ENCODE data around the gene CFB. TPM values are rescaled to one million over a fixed set of nuclear protein-coding genes. Genes with fewer than 3 reads are reported as not detected.

CFB gene
- total and polyA plus RNA-seq, 2 of the 13 experiments (the other 11 are each of a cell fraction or from before 2014, with no cell fraction given) = 171 to 513 TPM

GRCh38 chr6:31946370-31946885 lies 533 bp downstream of the CFB start (continued):
- peak; percentile 59; the same call in 1 of the 2 replicates for TF ChIP-seq ARHGAP35 (CRISPR knock-in tag; IDR thresholded peaks at IDR 0.05; ENCODE audit: borderline replicate concordance)
- TF ChIP-seq RBFOX2 (IDR thresholded peaks at IDR 0.05; ENCODE audit: low read depth, low read length) = no peak
- peak; percentile 37; the same call in 1 of the 2 replicates for TF ChIP-seq ZNF30 (CRISPR knock-in tag; IDR thresholded peaks at IDR 0.05)
- no peak for TF ChIP-seq ZNF430 (CRISPR knock-in tag; IDR thresholded peaks at IDR 0.05)
- TF ChIP-seq, protein P1, sequence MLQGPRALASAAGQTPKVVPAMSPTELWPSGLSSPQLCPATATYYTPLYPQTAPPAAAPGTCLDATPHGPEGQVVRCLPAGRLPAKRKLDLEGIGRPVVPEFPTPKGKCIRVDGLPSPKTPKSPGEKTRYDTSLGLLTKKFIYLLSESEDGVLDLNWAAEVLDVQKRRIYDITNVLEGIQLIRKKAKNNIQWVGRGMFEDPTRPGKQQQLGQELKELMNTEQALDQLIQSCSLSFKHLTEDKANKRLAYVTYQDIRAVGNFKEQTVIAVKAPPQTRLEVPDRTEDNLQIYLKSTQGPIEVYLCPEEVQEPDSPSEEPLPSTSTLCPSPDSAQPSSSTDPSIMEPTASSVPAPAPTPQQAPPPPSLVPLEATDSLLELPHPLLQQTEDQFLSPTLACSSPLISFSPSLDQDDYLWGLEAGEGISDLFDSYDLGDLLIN (CRISPR knock-in tag; IDR thresholded peaks at IDR 0.05; ENCODE audit: borderline replicate concordance) = no peak
- no peak for TF ChIP-seq ZNF598 (CRISPR knock-in tag; IDR thresholded peaks at IDR 0.05; ENCODE audit: borderline replicate concordance)
- TF ChIP-seq, protein P2, sequence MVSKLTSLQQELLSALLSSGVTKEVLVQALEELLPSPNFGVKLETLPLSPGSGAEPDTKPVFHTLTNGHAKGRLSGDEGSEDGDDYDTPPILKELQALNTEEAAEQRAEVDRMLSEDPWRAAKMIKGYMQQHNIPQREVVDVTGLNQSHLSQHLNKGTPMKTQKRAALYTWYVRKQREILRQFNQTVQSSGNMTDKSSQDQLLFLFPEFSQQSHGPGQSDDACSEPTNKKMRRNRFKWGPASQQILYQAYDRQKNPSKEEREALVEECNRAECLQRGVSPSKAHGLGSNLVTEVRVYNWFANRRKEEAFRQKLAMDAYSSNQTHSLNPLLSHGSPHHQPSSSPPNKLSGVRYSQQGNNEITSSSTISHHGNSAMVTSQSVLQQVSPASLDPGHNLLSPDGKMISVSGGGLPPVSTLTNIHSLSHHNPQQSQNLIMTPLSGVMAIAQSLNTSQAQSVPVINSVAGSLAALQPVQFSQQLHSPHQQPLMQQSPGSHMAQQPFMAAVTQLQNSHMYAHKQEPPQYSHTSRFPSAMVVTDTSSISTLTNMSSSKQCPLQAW (CRISPR knock-in tag; IDR thresholded peaks at IDR 0.05) = no peak
- no peak for TF ChIP-seq ZNF891 (CRISPR knock-in tag; IDR thresholded peaks at IDR 0.05)
- TF ChIP-seq, protein P3, sequence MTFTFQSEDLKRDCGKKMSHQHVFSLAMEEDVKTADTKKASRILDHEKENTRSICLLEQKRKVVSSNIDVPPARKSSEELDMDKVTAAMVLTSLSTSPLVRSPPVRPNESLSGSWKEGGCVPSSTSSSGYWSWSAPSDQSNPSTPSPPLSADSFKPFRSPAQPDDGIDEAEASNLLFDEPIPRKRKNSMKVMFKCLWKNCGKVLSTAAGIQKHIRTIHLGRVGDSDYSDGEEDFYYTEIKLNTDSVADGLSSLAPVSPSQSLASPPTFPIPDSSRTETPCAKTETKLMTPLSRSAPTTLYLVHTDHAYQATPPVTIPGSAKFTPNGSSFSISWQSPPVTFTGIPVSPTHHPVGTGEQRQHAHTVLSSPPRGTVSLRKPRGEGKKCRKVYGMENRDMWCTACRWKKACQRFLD (CRISPR knock-in tag; IDR thresholded peaks at IDR 0.05; ENCODE audit: borderline replicate concordance) = 0 out of 2 replicates have a peak, but pooled peaks have one; percentile 65
- no peak for TF ChIP-seq MAF1 (CRISPR knock-in tag; IDR thresholded peaks at IDR 0.05; ENCODE audit: borderline replicate concordance)
- peak; percentile 64; the same call in 1 of the 2 replicates for TF ChIP-seq NCOA1 (CRISPR knock-in tag; IDR thresholded peaks at IDR 0.05)
- peak; percentile 45; the same call in 1 of the 2 replicates for TF ChIP-seq PHF20 (CRISPR knock-in tag; IDR thresholded peaks at IDR 0.05)
- no peak for TF ChIP-seq ZNF468 (CRISPR knock-in tag; IDR thresholded peaks at IDR 0.05)
- TF ChIP-seq ZNF234 (CRISPR knock-in tag; conservative IDR thresholded peaks at IDR 0.05) = no peak
- TF ChIP-seq U2AF2 (IDR thresholded peaks at IDR 0.05; ENCODE audit: low read depth, low read length) = no peak
- TF ChIP-seq SOX13 (IDR thresholded peaks at IDR 0.05) = no peak
- TF ChIP-seq SOX13 (CRISPR knock-in tag; conservative IDR thresholded peaks at IDR 0.05 in 1 of 2, IDR thresholded peaks at IDR 0.05 in 1 of 2) = no peak
- TF ChIP-seq ZNF274 (CRISPR knock-in tag; IDR thresholded peaks at IDR 0.05) = no peak
- TF ChIP-seq ZNF414 (CRISPR knock-in tag; IDR thresholded peaks at IDR 0.05) = 0 out of 2 replicates have a peak, but pooled peaks have one; percentile 23
- 0 out of 2 replicates have a peak, but pooled peaks have one; percentile 17 for TF ChIP-seq TAF1 (CRISPR knock-in tag; IDR thresholded peaks at IDR 0.05)
- TF ChIP-seq ZNF567 (CRISPR knock-in tag; IDR thresholded peaks at IDR 0.05; ENCODE audit: borderline replicate concordance) = no peak
- TF ChIP-seq XRCC5 (optimal IDR thresholded peaks at IDR 0.05; ENCODE audit: low read length) = no peak
- TF ChIP-seq ATF7-NPFF (CRISPR knock-in tag; IDR thresholded peaks at IDR 0.05; ENCODE audit: low read depth) = 0 out of 2 replicates have a peak, but pooled peaks have one; percentile 18
- TF ChIP-seq ZNF235 (CRISPR knock-in tag; IDR thresholded peaks at IDR 0.05; ENCODE audit: borderline replicate concordance) = peak; percentile 58; the same call in 1 of the 2 replicates
- TF ChIP-seq EZH2 (conservative IDR thresholded peaks at IDR 0.05; ENCODE audit: low read depth, low read length) = no peak
